Natural killer cell (primary cell): ENCODE measurements around the gene ZFP36L2. TPM values are rescaled to one million over a fixed set of nuclear protein-coding genes. Genes with fewer than 3 reads are reported as not detected.

Experiments
- ATAC-seq, 3 donors: fragments of 150-1000 bp in 2 of 3; fragments of 200-7000 bp in 1 of 3; cut with Tn5 transposase; 1 replicate in 1 of 3; 2 replicates in 2 of 3; pipeline ENCODE4 v1.10.0; 2021; ENCODE audit warnings: mild to moderate bottlenecking in 2 of 3, moderate library complexity in 2 of 3
- DNase-seq, 2 donors: peaks; one replicate each; pipeline versions ENCODE4 v3.0.0 to v3.0.0-alpha.2; 2013 to 2021; ENCODE audit warnings: mixed read lengths in 1 of 2
- H3K27ac ChIP-seq: one replicate; pipeline ENCODE4 v1.5.1; 2013; ENCODE audit warnings: mild to moderate bottlenecking, low read length
- H3K27me3 ChIP-seq: one replicate; pipeline ENCODE4 v1.6.1; 2013; ENCODE audit warnings: low read length; ENCODE audit not compliant: control insufficient read depth, insufficient read depth
- H3K36me3 ChIP-seq: one replicate; pipeline ENCODE4 v1.6.1; 2013; ENCODE audit warnings: low read length; ENCODE audit not compliant: control insufficient read depth, insufficient read depth
- H3K4me1 ChIP-seq: one replicate; pipeline ENCODE4 v1.6.1; 2013; ENCODE audit warnings: low read length; ENCODE audit not compliant: control insufficient read depth, insufficient read depth
- H3K4me3 ChIP-seq: one replicate; pipeline ENCODE4 v1.5.1; 2013; ENCODE audit warnings: low read length
- H3K9me3 ChIP-seq: one replicate; pipeline ENCODE4 v1.6.1; 2013; ENCODE audit warnings: low read length; ENCODE audit not compliant: control insufficient read depth, insufficient read depth
- H3K27ac Mint-ChIP-seq, 2 donors: one replicate each; pipeline ENCODE4 v1.8.0; 2022; ENCODE audit warnings: mild to moderate bottlenecking in 2 of 2, mixed read lengths in 2 of 2, moderate library complexity in 1 of 2
- H3K27me3 Mint-ChIP-seq, 2 donors: one replicate each; pipeline ENCODE4 v1.8.0; 2022; ENCODE audit warnings: low read depth in 2 of 2, mixed read lengths in 2 of 2
- H3K36me3 Mint-ChIP-seq: one replicate; pipeline ENCODE4 v1.8.0; 2022; ENCODE audit warnings: mixed read lengths
- H3K4me1 Mint-ChIP-seq, 2 donors: one replicate each; pipeline ENCODE4 v1.8.0; 2022; ENCODE audit warnings: mixed read lengths in 2 of 2
- H3K4me3 Mint-ChIP-seq: one replicate; pipeline ENCODE4 v1.8.0; 2022; ENCODE audit warnings: mild to moderate bottlenecking, moderate library complexity, mixed read lengths
- H3K9me3 Mint-ChIP-seq, 2 donors: one replicate each; pipeline ENCODE4 v1.8.0; 2022; ENCODE audit warnings: mixed read lengths in 2 of 2
- CTCF ChIP-seq: fragments of 200-600 bp; IDR thresholded peaks from one replicate; pipeline ENCODE4 v1.8.0; 2022; ENCODE audit warnings: antibody characterized with exemption
- WGBS: methylation state at CpG from one replicate; pipeline ENCODE4 v1.1.7; 2013; ENCODE audit warnings: missing lambda C conversion rate; ENCODE audit not compliant: insufficient coverage; 5-methylcytosine and 5-hydroxymethylcytosine counted together
- intact Hi-C: fragments of 100-400 bp; cut with micrococcal nuclease; formaldehyde crosslinking; loops from one replicate; pipeline ENCODE4 v1.14.2; 2022
- total RNA-seq, 4 donors: library from RNA; stranded (reverse); fragments of 120-200 nt in 1 of 4; gene quantifications; one replicate each; pipeline versions ENCODE4 v1.2.3 to v1.2.4, GENCODE V29; 2013 to 2022

Gene ZFP36L2
- total RNA-seq, 3 donors from 2014 or later (not counting 1 experiment from before 2014, with no cell fraction given) = 376 to 428 (median 418) TPM

- H3K4me3 ChIP-seq = no peak overlapping the region
- Mint-ChIP-seq H3K27ac (no peak overlapping the region), H3K4me3 (no peak overlapping the region), H3K4me1 (peaks cover 6 to 8% of the 10 kb centered on the region in 2 donors), H3K36me3 (no peaks in the 10 kb centered on the region), H3K9me3 (no peaks in the 10 kb centered on the region), H3K27me3 (no peaks in the 10 kb centered on the region)
- H3K4me1 ChIP-seq = peaks cover 21% of the 10 kb centered on the region
- H3K27me3 ChIP-seq = no peaks in the 10 kb centered on the region
- no peak for TF ChIP-seq CTCF
- 94% methylated on average over 11 of the region's 11 CpGs for WGBS
- DNase-seq = no peak
- no peaks in the 10 kb centered on the region for H3K36me3 ChIP-seq
- intact Hi-C loops = no loop called here
- H3K9me3 ChIP-seq = no peaks in the 10 kb centered on the region
- no peak for ATAC-seq
- H3K27ac ChIP-seq = no peak overlapping the region
Measured at GRCh38 chr2:43203373-43203772, 23.0 kb downstream of the ZFP36L2 start.

GRCh38 chr2:43202289-43202688 lies 24.1 kb downstream of the ZFP36L2 start:
- peaks cover 10% of the 10 kb centered on the region in 2 donors for H3K4me1 Mint-ChIP-seq
- 68% methylated on average over 2 of the region's 2 CpGs for WGBS
- H3K27ac Mint-ChIP-seq = no peak overlapping the region
- Histone ChIP-seq H3K27ac (no peak overlapping the region), H3K4me1 (peaks cover 32% of the 10 kb centered on the region), H3K4me3 (no peak overlapping the region), H3K9me3 (no peaks in the 10 kb centered on the region), H3K27me3 (no peaks in the 10 kb centered on the region), H3K36me3 (no peaks in the 10 kb centered on the region)
- no peaks in the 10 kb centered on the region for H3K9me3 Mint-ChIP-seq
- TF ChIP-seq CTCF = no peak
- H3K27me3 Mint-ChIP-seq = no peaks in the 10 kb centered on the region
- no peak overlapping the region for H3K4me3 Mint-ChIP-seq
- no peaks in the 10 kb centered on the region for H3K36me3 Mint-ChIP-seq
- no peak for ATAC-seq
- no peak for DNase-seq
- intact Hi-C loops = no loop called here

GRCh38 chr2:43201497-43201896 lies 24.9 kb downstream of the ZFP36L2 start:
- Mint-ChIP-seq H3K4me1 (peaks cover 17% of the 10 kb centered on the region in 2 donors), H3K27ac (no peak overlapping the region), H3K9me3 (peaks cover 0 to 1% of the 10 kb centered on the region in 2 donors), H3K36me3 (no peaks in the 10 kb centered on the region), H3K4me3 (no peak overlapping the region), H3K27me3 (no peaks in the 10 kb centered on the region)
- Histone ChIP-seq H3K4me1 (peaks cover 40% of the 10 kb centered on the region), H3K9me3 (no peaks in the 10 kb centered on the region), H3K36me3 (no peaks in the 10 kb centered on the region), H3K27ac (no peak overlapping the region), H3K4me3 (no peak overlapping the region), H3K27me3 (no peaks in the 10 kb centered on the region)
- ATAC-seq (no peak), DNase-seq (no peak)
- 35% methylated on average over 4 of the region's 4 CpGs for WGBS
- TF ChIP-seq CTCF = no peak
- intact Hi-C loops = no loop called here

GRCh38 chr2:43201016-43201415 lies 25.4 kb downstream of the ZFP36L2 start:
- H3K27ac Mint-ChIP-seq = no peak overlapping the region
- no peak overlapping the region for H3K27ac ChIP-seq
- H3K27me3 Mint-ChIP-seq = no peaks in the 10 kb centered on the region
- H3K4me3 Mint-ChIP-seq = no peak overlapping the region
- no peak overlapping the region for H3K4me3 ChIP-seq
- H3K36me3 ChIP-seq = no peaks in the 10 kb centered on the region
- ATAC-seq (no peak), DNase-seq (no peak)
- no peaks in the 10 kb centered on the region for H3K27me3 ChIP-seq
- intact Hi-C loops = no loop called here
- H3K4me1 ChIP-seq = peaks cover 45% of the 10 kb centered on the region
- H3K9me3 ChIP-seq = no peaks in the 10 kb centered on the region
- 97% methylated on average over 7 of the region's 7 CpGs for WGBS
- no peak for TF ChIP-seq CTCF
- peaks cover 20 to 21% of the 10 kb centered on the region in 2 donors for H3K4me1 Mint-ChIP-seq
- H3K36me3 Mint-ChIP-seq = no peaks in the 10 kb centered on the region
- peaks cover 0 to 2% of the 10 kb centered on the region in 2 donors for H3K9me3 Mint-ChIP-seq
